ENCODE measurements around the gene SH3BGRL.

Gene SH3BGRL

GRCh38 chrX:81201671-81202455 is at the start of gene SH3BGRL, which contains the start of gene HMGN5:
SH3BGRL (plus strand) TSS chrX:81202102; CDS start chrX:81202201, 99 bp downstream.
HMGN5 (minus strand) TSS chrX:81201913; CDS start chrX:81121549, 80,364 bp downstream.
- DNase-seq: peak; percentile 66

DNA sequence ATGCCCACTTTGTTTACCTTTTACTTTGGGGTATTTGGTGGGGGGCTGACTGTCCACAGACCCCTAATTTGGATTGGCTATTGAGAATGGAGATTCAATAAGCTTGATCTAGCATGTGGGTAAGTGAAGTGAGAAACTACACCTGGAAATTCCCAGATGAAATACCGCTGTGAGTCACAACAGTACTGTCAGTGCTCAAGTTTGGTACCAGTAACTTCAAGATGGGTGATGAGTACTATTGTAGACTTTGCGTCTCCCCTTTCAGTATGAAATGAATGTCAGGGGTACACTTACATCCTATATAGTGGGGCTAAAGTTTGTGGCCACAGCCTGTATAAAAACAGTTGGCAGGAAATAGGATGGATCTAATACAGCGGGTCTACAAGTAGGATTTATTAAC is 33.5 kb upstream of the SH3BGRL start:
- no peak for DNase-seq

- DNase-seq: no peak
Measured at GRCh38 chrX:81174286-81174685, 27.6 kb upstream of the SH3BGRL start.

DNA sequence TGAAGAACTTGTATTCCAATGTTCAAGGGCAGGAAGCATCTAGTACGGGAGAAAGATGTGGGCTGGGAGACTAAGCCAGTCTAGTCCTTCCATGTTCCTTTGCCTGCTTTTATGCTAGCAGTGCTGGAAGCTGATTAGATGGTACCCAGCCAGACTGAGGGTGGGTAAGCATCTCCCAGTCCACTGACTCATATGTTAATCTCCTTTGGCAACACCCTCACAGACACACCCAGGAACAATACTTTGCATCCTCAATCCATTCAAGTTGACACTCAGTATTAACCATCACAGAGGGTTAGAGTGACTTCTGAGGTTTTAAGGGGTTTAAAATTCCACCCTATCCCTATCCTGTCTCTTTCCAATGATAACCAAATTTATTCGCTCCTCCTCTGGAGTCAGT is 6.6 kb upstream of the SH3BGRL start:
- no peak for DNase-seq

- peak; percentile 35 for DNase-seq
Measured at GRCh38 chrX:81195712-81196111, 6.2 kb upstream of the SH3BGRL start.

GRCh38 chrX:81201071-81201470 is 831 bp upstream of the SH3BGRL start:
- no peak for DNase-seq

DNA sequence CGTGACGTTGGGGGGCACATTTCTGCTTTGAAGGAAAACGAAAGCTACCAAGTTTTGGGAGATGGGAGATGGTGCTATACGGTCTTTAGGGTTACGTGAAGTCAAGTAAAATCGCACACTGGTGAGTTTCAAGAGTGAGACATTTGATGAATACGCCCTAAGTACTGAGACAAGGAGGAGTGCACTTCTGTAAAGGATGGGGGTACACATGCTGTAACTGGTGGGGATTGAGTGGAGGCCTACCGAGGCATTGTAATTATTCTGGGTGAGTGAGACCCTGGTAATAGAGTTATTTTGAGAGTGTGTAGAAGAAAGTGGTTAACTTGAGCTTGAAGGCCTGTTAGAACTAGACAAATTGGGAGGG is 536 bp downstream of the SH3BGRL start:
- no peak for DNase-seq

- DNase-seq: no peak
Measured at GRCh38 chrX:81202943-81203342, 1.0 kb downstream of the SH3BGRL start.

DNA sequence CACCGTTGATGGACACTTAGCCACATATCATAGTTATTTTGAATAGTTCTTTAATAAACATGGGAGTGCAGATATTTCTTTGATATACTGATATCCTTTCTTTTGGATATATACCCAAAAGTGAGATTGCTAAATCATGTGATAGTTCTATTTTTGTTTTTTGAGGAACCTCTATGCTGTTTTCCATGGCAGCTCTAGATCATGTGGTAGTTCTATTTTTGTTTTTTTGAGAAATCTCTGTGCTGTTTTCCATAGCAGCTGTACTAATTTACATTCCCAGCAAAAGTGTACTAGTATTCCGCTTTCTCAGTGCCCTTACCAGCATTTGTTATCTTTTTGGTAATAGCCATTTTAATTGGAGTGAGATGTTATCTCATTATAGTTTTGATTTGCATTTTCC is 3.6 kb downstream of the SH3BGRL start:
- DNase-seq: no peak

DNA sequence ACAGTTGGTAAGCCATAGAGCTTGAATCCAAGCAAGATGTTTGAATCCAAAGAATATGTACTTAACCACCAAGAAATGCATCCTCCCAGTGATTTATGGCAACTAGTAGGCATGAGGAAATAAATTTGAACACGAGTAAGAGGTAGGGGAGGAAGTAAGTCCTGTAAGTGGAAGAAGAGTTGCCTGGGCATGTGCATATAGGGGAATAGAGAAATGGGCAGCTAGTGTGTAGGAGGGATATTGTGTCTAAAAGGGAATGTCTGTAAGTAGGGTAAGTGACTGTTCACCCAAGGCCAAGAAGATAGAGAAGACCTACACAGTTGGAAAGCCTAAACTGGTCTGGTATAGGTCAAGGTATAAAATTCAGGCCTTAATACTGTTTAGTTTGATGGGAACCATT is 4.6 kb downstream of the SH3BGRL start:
- DNase-seq: no peak

DNA sequence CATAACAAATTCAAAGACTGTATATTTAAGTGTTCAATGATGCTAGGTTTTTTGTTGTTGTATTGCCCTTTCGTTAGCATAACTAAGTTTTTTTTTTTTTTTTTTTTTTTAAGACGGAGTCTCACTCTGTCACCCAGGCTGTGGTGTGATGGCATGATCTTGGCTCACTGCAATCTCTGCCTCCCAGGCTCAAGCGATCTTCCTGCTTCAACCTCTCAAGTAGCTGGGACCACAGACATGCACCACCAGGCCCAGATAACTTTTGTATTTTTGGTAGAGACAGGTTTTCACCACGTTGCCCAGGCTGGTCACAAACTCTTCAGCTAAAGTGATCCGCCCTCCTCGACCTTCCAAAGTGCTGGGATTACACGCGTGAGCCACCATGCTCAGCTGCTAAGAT is 7.0 kb downstream of the SH3BGRL start:
- no peak for DNase-seq

- no peak for DNase-seq
Measured at GRCh38 chrX:81215685-81216084, 13.8 kb downstream of the SH3BGRL start.

DNA sequence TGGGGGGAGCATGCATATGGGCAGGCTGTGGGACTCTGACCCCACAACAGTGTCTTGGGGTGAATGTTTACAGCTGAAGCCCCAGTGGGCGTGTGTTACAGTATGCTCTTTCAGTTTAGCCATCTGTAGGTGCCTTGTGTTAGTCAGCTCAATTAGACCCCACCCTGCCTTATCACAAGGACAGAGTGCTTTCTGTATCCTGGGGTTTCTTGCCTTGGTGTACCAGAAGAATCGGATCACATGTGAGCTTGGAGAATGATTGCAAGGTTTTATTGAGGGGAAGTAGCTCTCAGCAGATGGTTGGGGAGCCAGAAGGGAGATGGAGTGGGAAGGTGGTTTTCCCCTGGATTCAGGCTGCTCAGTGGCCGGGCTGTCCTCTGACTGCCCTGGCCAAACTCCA is 27.3 kb downstream of the SH3BGRL start:
- no peak for DNase-seq

GRCh38 chrX:81229901-81230300 is 28.0 kb downstream of the SH3BGRL start:
- DNase-seq: no peak

DNA sequence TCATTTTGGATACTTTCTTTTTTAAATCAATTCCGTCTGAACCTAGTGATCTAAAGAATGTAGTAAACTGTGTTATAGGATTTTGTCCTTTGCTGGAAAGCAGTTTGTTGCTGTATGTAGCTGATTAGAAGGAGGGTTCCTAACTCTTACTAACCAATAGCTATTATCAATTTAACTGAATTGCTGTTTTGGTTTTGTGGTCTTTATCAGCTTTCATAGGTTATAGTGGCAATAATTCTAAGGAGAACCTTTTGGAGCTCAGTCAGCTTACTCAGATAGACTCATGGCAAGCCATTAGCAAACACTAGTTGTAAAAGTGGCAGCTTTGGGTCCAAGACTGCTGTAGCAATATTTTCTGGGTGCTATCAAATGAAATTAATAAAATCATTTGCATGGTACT is 29.6 kb downstream of the SH3BGRL start:
- no peak for DNase-seq

- DNase-seq: no peak
Measured at GRCh38 chrX:81232218-81232617, 30.3 kb downstream of the SH3BGRL start.

DNA sequence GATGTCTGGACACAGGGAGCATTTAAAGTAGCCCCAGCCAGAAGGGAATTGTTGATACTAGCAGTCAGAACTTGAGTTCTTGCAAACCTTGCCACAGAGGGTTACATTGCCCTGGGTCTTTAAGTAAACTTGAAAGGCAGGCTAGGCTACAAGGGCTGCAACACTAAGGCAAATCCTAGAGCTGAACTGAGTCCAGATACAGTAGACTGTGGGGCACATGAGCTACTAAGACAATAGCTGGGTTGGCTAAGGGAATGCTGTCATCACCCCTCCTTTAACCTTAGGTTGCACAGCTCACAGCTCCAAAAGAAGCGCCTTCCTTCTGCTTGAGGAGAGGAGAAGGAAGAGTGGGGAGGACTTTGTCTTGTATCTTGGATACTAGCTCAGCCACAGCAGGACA is 35.6 kb downstream of the SH3BGRL start:
- no peak for DNase-seq

DNA sequence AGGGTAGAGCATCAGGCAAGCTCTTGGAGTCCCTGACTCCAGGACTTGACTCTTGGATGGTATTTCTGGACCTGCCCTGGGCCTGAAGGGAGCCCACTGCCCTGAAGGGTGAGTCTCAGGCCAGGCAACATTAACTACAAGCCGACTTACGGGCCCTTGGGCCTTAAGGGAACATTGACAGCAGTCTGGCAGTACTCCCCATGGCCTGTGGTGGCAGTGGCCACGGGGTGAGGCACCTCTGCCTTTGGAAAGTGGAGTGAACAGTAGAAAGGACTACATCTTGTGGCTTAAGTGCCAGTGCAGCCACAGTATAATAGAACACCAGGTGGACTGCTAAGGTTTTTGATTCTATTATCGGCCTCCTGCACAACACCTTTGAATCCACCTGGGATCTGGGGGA is 36.3 kb downstream of the SH3BGRL start:
- no peak for DNase-seq

DNA sequence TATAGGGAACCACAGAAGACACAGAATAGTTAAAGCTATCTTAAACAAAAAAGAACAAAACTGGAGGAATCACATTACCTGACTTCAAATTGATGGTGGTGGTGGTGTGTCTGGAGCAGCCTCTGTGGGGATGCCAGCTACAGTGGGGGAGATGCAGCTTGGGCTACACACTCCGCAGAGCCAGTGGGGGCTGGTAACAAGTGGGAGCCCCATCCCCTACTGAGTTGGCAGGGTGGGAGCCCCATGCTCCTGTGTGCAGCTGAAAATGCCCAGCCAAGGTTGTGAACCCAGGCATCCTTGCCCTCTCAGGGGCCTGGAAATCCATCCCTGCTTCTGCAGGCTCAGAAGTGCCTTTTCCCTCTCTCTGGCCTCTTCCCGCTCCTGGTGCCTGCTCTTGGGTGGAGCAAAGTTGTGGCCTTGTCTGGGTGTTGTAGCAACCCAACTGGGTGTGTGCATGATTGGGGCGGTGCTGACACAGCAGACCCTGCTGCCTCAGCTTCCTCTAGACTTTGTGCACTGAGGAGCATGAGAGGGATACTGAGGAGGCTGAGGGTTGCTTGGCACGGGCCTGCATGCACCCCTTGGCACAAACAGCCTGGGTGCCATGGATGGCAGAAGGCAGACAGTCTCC is 38.9 kb downstream of the SH3BGRL start:
- no peak for DNase-seq

DNA sequence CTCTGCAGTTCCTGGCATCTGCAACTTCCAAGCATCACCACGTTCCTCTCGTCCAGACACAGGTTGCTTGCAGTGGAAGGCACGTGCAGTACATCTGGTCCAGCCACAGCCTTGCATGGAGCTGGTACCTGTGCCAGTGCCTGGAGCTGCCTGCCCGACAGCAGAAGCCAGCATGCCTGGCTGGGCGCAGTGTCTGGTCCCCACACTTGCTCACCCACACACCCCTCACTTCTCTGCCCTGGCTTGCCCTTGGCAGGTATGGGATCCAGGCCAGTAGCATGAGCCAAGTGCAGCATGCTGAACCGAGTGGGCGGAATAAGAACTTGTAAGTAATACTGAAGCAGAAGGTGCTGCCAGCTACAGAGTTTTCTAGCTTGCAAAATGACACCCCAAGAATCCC is 39.9 kb downstream of the SH3BGRL start:
- DNase-seq: no peak

DNA sequence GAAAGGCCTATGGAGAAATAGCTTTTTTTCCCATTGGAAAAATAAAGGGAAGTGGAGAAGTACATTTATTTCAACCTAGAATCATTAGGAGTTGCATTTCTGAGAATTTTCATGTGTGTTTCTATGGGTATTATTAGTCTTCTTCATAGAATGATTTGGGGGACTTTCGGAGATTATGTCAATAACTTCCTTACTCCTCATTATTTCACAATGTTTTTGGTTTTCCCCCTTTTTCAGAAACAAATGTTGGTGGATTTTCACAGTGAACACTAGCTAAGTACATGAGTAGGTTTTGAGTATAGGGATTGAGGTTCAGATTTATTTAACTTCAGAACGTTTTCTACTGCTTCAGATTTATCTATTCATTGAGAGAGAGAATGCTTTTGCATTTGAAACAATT is 54.0 kb downstream of the SH3BGRL start:
- no peak for DNase-seq

DNA sequence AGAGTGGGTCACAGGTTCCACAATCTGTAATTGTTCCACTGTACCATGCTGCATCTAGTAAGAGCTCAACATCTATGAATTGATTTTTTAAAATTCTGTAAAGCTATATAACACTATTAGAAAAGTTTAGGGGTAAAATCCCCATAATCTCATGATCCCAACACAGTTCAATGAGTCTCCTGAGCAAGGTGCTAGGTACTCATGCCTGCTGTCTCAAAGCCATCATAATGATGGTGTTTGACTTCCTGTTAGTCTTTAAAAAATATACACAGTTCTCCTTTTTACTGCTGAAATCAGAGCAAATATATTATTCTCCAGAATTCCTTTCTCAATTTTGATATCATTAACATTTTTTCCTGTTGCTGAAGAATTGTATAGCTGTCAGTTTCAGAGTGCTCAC is 55.9 kb downstream of the SH3BGRL start:
- DNase-seq: no peak

- no peak for DNase-seq
Measured at GRCh38 chrX:81259020-81259713, 57.3 kb downstream of the SH3BGRL start.

Data from activated T-cell treated with anti-CD3 and anti-CD28 coated beads, Interleukin-2, amount 50 U/mL, for 1 hour (primary cell).